Measurements from ENCODE around the gene IRS2. TPM values are rescaled to one million over a fixed set of nuclear protein-coding genes. Genes with fewer than 3 reads are reported as not detected.

IRS2 gene
- total RNA-seq, 5 donors from 2014 or later (not counting 1 experiment from before 2014, with no cell fraction given) = 22.1 to 95.7 (median 25.7) TPM

DNA sequence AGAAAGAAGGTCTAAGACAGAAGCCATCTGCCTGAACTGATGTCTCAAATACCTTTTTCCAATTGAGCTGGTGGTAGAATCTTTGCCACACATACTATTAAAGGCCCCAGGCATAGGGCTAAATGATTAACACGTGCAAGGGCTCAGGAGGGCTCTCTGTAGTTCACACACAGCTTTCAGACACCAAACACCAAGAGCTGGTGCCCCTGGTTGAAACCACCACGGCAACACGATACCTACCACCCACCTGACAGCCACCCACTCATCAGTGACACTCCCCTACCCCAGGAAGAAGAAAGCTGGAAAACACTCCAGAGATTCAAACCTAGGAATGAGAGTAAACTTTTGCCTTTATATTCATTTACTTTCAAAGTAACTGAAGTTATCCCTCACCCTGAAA lies 26.8 kb downstream of the IRS2 start:
- POLR2A ChIA-PET = no interaction called here
- ATAC-seq (replicated peaks in 1 of 4) = no peak
- no peaks in the 10 kb centered on the region for H3K9me3 Mint-ChIP-seq
- DNase-seq = no peak
- peaks cover 31% of the 10 kb centered on the region for H3K36me3 Mint-ChIP-seq
- H3K27ac ChIP-seq (ENCODE audit: low read length) = no peak overlapping the region
- H3K9me3 ChIP-seq = no peaks in the 10 kb centered on the region
- no peak overlapping the region for H3K27ac Mint-ChIP-seq
- CTCF ChIA-PET = interaction anchor here in 1 of 2 donors (0.7 kb wide), 1 partner anchor 32 kb away, joined by 3 read pairs; no protein-coding TSS in a partner anchor
- H3K27me3 Mint-ChIP-seq = no peaks in the 10 kb centered on the region
- peaks cover 5 to 6% of the 10 kb centered on the region in 2 donors for H3K36me3 ChIP-seq (ENCODE audit: control insufficient read depth in 2 of 2, extremely low read depth in 1 of 2, insufficient read depth in 1 of 2, low read length in 1 of 2)
- peaks cover 38 to 56% (median 42%) of the 10 kb centered on the region in 3 donors for H3K4me1 Mint-ChIP-seq
- no peak overlapping the region for H3K4me3 ChIP-seq (ENCODE audit: control insufficient read depth in 1 of 2, extremely low read depth in 1 of 2, low read length in 1 of 2)
- H3K4me3 Mint-ChIP-seq = no peak overlapping the region
- WGBS (ENCODE audit: insufficient coverage) = 67% methylated on average over 1 of the region's 3 CpGs
- no peaks in the 10 kb centered on the region for H3K27me3 ChIP-seq (replicated peaks in 1 of 2; ENCODE audit: control insufficient read depth in 2 of 2, extremely low read depth in 1 of 2, insufficient read depth in 2 of 2, low read length in 1 of 2)
- H3K4me1 ChIP-seq (ENCODE audit: control insufficient read depth in 1 of 2, extremely low read depth in 1 of 2, insufficient read depth in 2 of 2, low read length in 2 of 2) = peaks cover 4 to 5% of the 10 kb centered on the region in 2 experiments

DNA sequence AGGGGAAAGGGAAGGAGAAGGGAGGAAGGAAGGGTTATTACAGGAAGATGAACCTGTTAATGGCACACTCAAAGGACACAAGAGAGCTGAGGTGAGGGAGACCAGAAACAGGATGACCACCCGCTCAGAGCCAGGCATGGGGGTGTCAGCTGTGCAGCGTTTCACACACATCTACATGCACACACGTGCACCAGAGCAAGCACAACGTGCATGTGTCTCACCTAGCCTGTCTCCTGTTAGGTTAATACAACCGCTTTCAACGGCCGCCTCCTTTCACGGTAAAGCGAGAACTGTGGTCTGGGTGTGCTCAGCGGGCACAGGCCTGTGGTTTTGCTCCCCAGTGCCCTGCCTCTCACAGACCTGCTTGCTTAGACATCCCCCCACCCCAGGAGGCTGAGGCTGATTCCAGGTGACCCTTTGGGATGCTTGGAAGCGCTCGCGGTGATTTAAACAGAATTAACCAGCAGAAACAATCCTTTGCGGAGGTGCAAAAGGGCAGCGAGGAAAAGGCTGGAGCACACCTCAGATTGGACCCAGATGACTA lies 27.4 kb downstream of the IRS2 start:
- Histone ChIP-seq H3K36me3 (ENCODE audit: control insufficient read depth in 2 of 2, extremely low read depth in 1 of 2, insufficient read depth in 1 of 2, low read length in 1 of 2) (peaks cover 5 to 6% of the 10 kb centered on the region in 2 donors), H3K9me3 (no peaks in the 10 kb centered on the region), H3K27ac (ENCODE audit: low read length) (no peak overlapping the region), H3K27me3 (replicated peaks in 1 of 2; ENCODE audit: control insufficient read depth in 2 of 2, extremely low read depth in 1 of 2, insufficient read depth in 2 of 2, low read length in 1 of 2) (no peaks in the 10 kb centered on the region), H3K4me3 (ENCODE audit: control insufficient read depth in 1 of 2, extremely low read depth in 1 of 2, low read length in 1 of 2) (no peak overlapping the region), H3K4me1 (ENCODE audit: control insufficient read depth in 1 of 2, extremely low read depth in 1 of 2, insufficient read depth in 2 of 2, low read length in 2 of 2) (peaks cover 0 to under 1% of the 10 kb centered on the region in 2 experiments)
- peak in 1 of 4 experiments; percentile 21 for ATAC-seq (replicated peaks in 1 of 4)
- POLR2A ChIA-PET = no interaction called here
- WGBS (ENCODE audit: insufficient coverage) = 73% methylated on average over 6 of the region's 15 CpGs
- Mint-ChIP-seq H3K27ac (no peak overlapping the region), H3K36me3 (peaks cover 35% of the 10 kb centered on the region), H3K4me3 (no peak overlapping the region), H3K4me1 (peaks cover 35 to 50% (median 38%) of the 10 kb centered on the region in 3 donors), H3K9me3 (no peaks in the 10 kb centered on the region), H3K27me3 (no peaks in the 10 kb centered on the region)
- CTCF ChIA-PET = no interaction called here
- no peak for DNase-seq

DNA sequence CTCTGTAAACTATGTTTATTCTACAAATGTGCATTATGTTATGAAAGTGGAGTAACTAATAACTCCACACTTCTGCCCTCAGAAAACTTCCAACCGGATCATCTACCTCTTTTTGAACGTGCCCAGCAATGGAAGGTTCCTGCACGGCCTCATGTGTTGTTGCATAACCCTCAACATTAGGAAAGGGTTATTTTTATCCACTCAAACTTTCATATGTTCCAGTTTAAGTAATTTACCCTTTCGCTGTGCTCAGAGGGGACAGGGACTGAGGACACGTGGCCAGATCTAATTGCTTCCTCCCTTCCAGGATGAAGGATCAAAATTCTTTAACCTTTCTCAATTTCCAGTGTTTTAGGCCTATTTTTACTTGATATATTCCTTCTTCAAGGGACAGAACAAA lies 29.6 kb downstream of the IRS2 start:
- H3K4me3 Mint-ChIP-seq = no peak overlapping the region
- ATAC-seq (replicated peaks in 1 of 4) (no peak), DNase-seq (no peak)
- no peak overlapping the region for H3K27ac Mint-ChIP-seq
- H3K36me3 ChIP-seq (ENCODE audit: control insufficient read depth in 2 of 2, extremely low read depth in 1 of 2, insufficient read depth in 1 of 2, low read length in 1 of 2) = peaks cover 5 to 6% of the 10 kb centered on the region in 2 donors
- no peaks in the 10 kb centered on the region for H3K9me3 Mint-ChIP-seq
- H3K27me3 ChIP-seq (replicated peaks in 1 of 2; ENCODE audit: control insufficient read depth in 2 of 2, extremely low read depth in 1 of 2, insufficient read depth in 2 of 2, low read length in 1 of 2) = no peaks in the 10 kb centered on the region
- no peaks in the 10 kb centered on the region for H3K4me1 ChIP-seq (ENCODE audit: control insufficient read depth in 1 of 2, extremely low read depth in 1 of 2, insufficient read depth in 2 of 2, low read length in 2 of 2)
- 73% methylated on average over 2 of the region's 5 CpGs for WGBS (ENCODE audit: insufficient coverage)
- H3K27me3 Mint-ChIP-seq = no peaks in the 10 kb centered on the region
- CTCF ChIA-PET = no interaction called here
- no peak overlapping the region for H3K27ac ChIP-seq (ENCODE audit: low read length)
- no peak overlapping the region for H3K4me3 ChIP-seq (ENCODE audit: control insufficient read depth in 1 of 2, extremely low read depth in 1 of 2, low read length in 1 of 2)
- POLR2A ChIA-PET = no interaction called here
- peaks cover 48% of the 10 kb centered on the region for H3K36me3 Mint-ChIP-seq
- no peaks in the 10 kb centered on the region for H3K9me3 ChIP-seq
- peaks cover 20 to 30% (median 21%) of the 10 kb centered on the region in 3 donors for H3K4me1 Mint-ChIP-seq

DNA sequence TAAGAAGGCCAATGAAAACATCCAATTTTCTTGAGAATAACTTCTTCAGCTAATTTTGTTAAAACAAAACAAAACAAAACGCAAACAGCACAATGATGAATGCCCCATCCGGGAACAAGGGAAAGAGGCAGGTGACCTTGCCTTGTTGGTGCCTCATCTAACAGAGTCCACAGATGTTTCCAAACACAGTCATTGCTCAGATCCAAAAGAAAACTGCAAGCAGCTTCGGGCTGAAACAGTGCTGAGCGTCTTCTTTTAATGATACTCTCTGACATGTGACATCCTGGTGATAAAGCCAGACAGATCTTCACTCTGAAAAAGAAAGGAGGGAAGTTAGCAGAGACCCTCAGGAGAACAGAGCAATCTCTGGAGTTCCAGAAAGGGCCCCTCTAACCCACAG lies 30.4 kb downstream of the IRS2 start:
- Mint-ChIP-seq H3K27me3 (no peaks in the 10 kb centered on the region), H3K9me3 (no peaks in the 10 kb centered on the region), H3K4me3 (no peak overlapping the region), H3K36me3 (peaks cover 54% of the 10 kb centered on the region), H3K27ac (no peak overlapping the region), H3K4me1 (peaks cover 15 to 25% (median 18%) of the 10 kb centered on the region in 3 donors)
- WGBS (ENCODE audit: insufficient coverage) = 86% methylated on average over 4 of the region's 4 CpGs
- Histone ChIP-seq H3K36me3 (ENCODE audit: control insufficient read depth in 2 of 2, extremely low read depth in 1 of 2, insufficient read depth in 1 of 2, low read length in 1 of 2) (peaks cover 5 to 6% of the 10 kb centered on the region in 2 donors), H3K4me3 (ENCODE audit: control insufficient read depth in 1 of 2, extremely low read depth in 1 of 2, low read length in 1 of 2) (no peak overlapping the region), H3K27me3 (replicated peaks in 1 of 2; ENCODE audit: control insufficient read depth in 2 of 2, extremely low read depth in 1 of 2, insufficient read depth in 2 of 2, low read length in 1 of 2) (no peaks in the 10 kb centered on the region), H3K9me3 (no peaks in the 10 kb centered on the region), H3K4me1 (ENCODE audit: control insufficient read depth in 1 of 2, extremely low read depth in 1 of 2, insufficient read depth in 2 of 2, low read length in 2 of 2) (no peaks in the 10 kb centered on the region), H3K27ac (ENCODE audit: low read length) (no peak overlapping the region)
- ChIA-PET CTCF (no interaction called here), POLR2A (no interaction called here)
- ATAC-seq (replicated peaks in 1 of 4) (no peak), DNase-seq (no peak)

DNA sequence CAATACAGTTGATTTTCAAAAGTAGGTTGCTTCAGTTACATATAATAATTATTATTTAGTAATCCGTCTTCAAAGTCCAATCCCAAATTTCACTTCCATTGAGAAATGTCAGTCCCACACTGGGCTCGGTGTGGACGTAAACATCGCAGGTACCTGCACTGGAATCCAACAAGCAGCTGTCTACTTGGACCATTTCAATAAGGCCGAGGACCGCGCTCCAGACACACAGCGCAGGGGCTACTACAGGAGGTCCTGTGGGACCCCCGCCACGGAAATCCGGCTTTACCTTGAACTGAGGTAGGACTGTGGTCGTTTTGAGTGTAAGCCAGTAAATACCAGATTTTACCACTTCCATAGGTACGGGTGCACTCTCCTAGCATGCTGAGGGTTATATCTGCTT lies 30.8 kb downstream of the IRS2 start:
- Mint-ChIP-seq H3K36me3 (peaks cover 56% of the 10 kb centered on the region), H3K27ac (no peak overlapping the region)
- 82% methylated on average over 3 of the region's 13 CpGs for WGBS (ENCODE audit: insufficient coverage)

DNA sequence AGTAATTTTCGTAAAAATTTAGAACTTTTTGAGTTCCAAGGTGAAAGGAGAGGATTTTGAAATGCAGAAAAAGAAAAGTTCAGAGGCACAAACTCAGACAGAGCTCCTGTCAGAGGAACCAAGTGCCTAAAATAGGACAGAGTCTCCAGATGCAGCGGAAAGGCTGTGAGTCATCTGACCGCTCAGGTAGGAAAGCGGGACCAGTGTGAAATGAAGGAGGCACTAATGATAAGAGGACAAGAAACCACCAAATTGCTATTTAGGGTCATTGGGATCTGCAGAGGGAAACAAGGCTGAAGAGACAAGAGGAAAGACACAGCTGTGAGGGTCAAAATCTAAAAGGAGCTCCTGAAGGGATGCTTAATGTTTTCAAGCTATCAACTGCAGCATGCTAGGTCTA lies 34.9 kb downstream of the IRS2 start:
- no peak overlapping the region for H3K4me3 Mint-ChIP-seq
- POLR2A ChIA-PET = no interaction called here
- no peaks in the 10 kb centered on the region for H3K4me1 ChIP-seq (ENCODE audit: control insufficient read depth in 1 of 2, extremely low read depth in 1 of 2, insufficient read depth in 2 of 2, low read length in 2 of 2)
- peaks cover 5 to 6% of the 10 kb centered on the region in 2 donors for H3K36me3 ChIP-seq (ENCODE audit: control insufficient read depth in 2 of 2, extremely low read depth in 1 of 2, insufficient read depth in 1 of 2, low read length in 1 of 2)
- no peaks in the 10 kb centered on the region for H3K27me3 Mint-ChIP-seq
- ATAC-seq (replicated peaks in 1 of 4) = no peak
- no peak overlapping the region for H3K4me3 ChIP-seq (ENCODE audit: control insufficient read depth in 1 of 2, extremely low read depth in 1 of 2, low read length in 1 of 2)
- H3K9me3 Mint-ChIP-seq = no peaks in the 10 kb centered on the region
- no peak for DNase-seq
- CTCF ChIA-PET = no interaction called here
- H3K4me1 Mint-ChIP-seq = no peaks in the 10 kb centered on the region
- no peaks in the 10 kb centered on the region for H3K27me3 ChIP-seq (replicated peaks in 1 of 2; ENCODE audit: control insufficient read depth in 2 of 2, extremely low read depth in 1 of 2, insufficient read depth in 2 of 2, low read length in 1 of 2)
- H3K9me3 ChIP-seq = no peaks in the 10 kb centered on the region
- H3K27ac ChIP-seq (ENCODE audit: low read length) = no peak overlapping the region
- WGBS (ENCODE audit: insufficient coverage) = 97% methylated on average over 4 of the region's 4 CpGs
- H3K27ac Mint-ChIP-seq = no peak overlapping the region
- H3K36me3 Mint-ChIP-seq = peaks cover 43% of the 10 kb centered on the region

More for the DNA sequence above, 30.8 kb downstream of the IRS2 start:
- CTCF ChIA-PET = no interaction called here
- Mint-ChIP-seq H3K4me3 (no peak overlapping the region), H3K27me3 (no peaks in the 10 kb centered on the region), H3K9me3 (no peaks in the 10 kb centered on the region), H3K4me1 (peaks cover 12 to 22% (median 14%) of the 10 kb centered on the region in 3 donors)
- Histone ChIP-seq H3K4me1 (ENCODE audit: control insufficient read depth in 1 of 2, extremely low read depth in 1 of 2, insufficient read depth in 2 of 2, low read length in 2 of 2) (no peaks in the 10 kb centered on the region), H3K4me3 (ENCODE audit: control insufficient read depth in 1 of 2, extremely low read depth in 1 of 2, low read length in 1 of 2) (no peak overlapping the region), H3K36me3 (ENCODE audit: control insufficient read depth in 2 of 2, extremely low read depth in 1 of 2, insufficient read depth in 1 of 2, low read length in 1 of 2) (peaks cover 5 to 6% of the 10 kb centered on the region in 2 donors), H3K27me3 (replicated peaks in 1 of 2; ENCODE audit: control insufficient read depth in 2 of 2, extremely low read depth in 1 of 2, insufficient read depth in 2 of 2, low read length in 1 of 2) (no peaks in the 10 kb centered on the region), H3K9me3 (no peaks in the 10 kb centered on the region), H3K27ac (ENCODE audit: low read length) (no peak overlapping the region)
- ATAC-seq (replicated peaks in 1 of 4) = no peak
- POLR2A ChIA-PET = no interaction called here
- no peak for DNase-seq

All from T-cell (primary cell).